Measurements from ENCODE around the gene DARS1.
A peak's percentile ranks its signal among the peaks of the same experiment; 100 is the strongest.

Gene DARS1

GRCh38 chr2:136014411-136014810, 29.0 kb upstream of the DARS1 start:
- DNase-seq: peak; percentile 61

GRCh38 chr2:136013955-136014354, 28.5 kb upstream of the DARS1 start:
- DNase-seq: no peak

- DNase-seq: no peak
Measured at GRCh38 chr2:136013136-136013685, 27.8 kb upstream of the DARS1 start.

- DNase-seq: no peak
Measured at GRCh38 chr2:136012315-136012714, 26.9 kb upstream of the DARS1 start.

GRCh38 chr2:136010126-136010525, 24.7 kb upstream of the DARS1 start:
- DNase-seq: no peak

- no peak for DNase-seq
Measured at GRCh38 chr2:136008205-136008865, 22.9 kb upstream of the DARS1 start.

- no peak for DNase-seq
Measured at GRCh38 chr2:136006658-136007057, 21.2 kb upstream of the DARS1 start.

GRCh38 chr2:136005462-136006196, 20.2 kb upstream of the DARS1 start:
- DNase-seq: no peak

- DNase-seq: no peak
Measured at GRCh38 chr2:136004965-136005364, 19.5 kb upstream of the DARS1 start.

- no peak for DNase-seq
Measured at GRCh38 chr2:136001131-136001530, 15.7 kb upstream of the DARS1 start.

- no peak for DNase-seq
Measured at GRCh38 chr2:136000502-136000901, 15.1 kb upstream of the DARS1 start.

- peak; percentile 23 for DNase-seq
Measured at GRCh38 chr2:135999899-136000298, 14.5 kb upstream of the DARS1 start.

- DNase-seq: no peak
Measured at GRCh38 chr2:135998879-135999278, 13.5 kb upstream of the DARS1 start.

GRCh38 chr2:135997380-135997779, 12.0 kb upstream of the DARS1 start:
- no peak for DNase-seq

GRCh38 chr2:135996304-135996703, 10.9 kb upstream of the DARS1 start:
- DNase-seq: no peak

GRCh38 chr2:135994281-135994680, 8.9 kb upstream of the DARS1 start:
- no peak for DNase-seq

- no peak for DNase-seq
Measured at GRCh38 chr2:135993421-135993820, 8.0 kb upstream of the DARS1 start.

- DNase-seq: no peak
Measured at GRCh38 chr2:135991861-135992260, 6.4 kb upstream of the DARS1 start.

GRCh38 chr2:135987441-135987840, 2.0 kb upstream of the DARS1 start:
- DNase-seq: no peak

- DNase-seq: no peak
Measured at GRCh38 chr2:135986507-135986906, 1.1 kb upstream of the DARS1 start.

- no peak for DNase-seq
Measured at GRCh38 chr2:135985826-135986393, 484 bp upstream of the DARS1 start.

- no peak for DNase-seq
Measured at GRCh38 chr2:135984199-135985017, 1.0 kb downstream of the DARS1 start.

GRCh38 chr2:135980434-135981079, 4.9 kb downstream of the DARS1 start:
- DNase-seq: no peak
